Amygdala (tissue), 56 donors: Measurements from ENCODE around the gene FARSA.
A peak's percentile ranks its signal among the peaks of the same experiment; 100 is the strongest.
"Not testable (repeated sequence)": the region's sequence is repeated elsewhere in the genome, so short reads cannot be mapped to it uniquely, and the experiment has no call there.

Experiments used
- DNase-seq, 56 donors: peaks; one replicate each; lab custom pipeline; 2025; lab: John Stamatoyannopoulos, UW

The FARSA gene

DNA sequence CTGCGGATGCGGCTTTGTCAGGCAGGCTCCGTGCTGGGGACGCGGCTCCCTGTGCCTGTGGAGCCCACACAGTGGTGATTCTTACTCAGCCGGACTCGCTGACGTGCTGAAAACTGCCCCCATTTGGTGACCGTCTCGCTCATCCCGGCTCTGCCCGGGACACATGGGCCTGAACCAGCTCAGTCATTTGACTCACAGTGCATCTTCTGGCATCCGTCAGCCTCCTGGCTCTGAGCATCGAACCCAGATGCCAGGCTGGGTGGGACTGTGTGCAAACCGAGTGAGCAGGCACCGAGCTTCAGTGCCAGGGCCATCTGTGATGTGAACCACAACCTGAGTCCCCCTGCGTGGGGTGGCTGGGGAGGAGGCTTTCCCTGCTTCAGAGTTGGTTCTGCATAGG, 37.1 kb downstream of the FARSA start:
- DNase-seq = no peak

GRCh38 chr19:12893582-12893981, 39.9 kb downstream of the FARSA start:
- no peak for DNase-seq

DNA sequence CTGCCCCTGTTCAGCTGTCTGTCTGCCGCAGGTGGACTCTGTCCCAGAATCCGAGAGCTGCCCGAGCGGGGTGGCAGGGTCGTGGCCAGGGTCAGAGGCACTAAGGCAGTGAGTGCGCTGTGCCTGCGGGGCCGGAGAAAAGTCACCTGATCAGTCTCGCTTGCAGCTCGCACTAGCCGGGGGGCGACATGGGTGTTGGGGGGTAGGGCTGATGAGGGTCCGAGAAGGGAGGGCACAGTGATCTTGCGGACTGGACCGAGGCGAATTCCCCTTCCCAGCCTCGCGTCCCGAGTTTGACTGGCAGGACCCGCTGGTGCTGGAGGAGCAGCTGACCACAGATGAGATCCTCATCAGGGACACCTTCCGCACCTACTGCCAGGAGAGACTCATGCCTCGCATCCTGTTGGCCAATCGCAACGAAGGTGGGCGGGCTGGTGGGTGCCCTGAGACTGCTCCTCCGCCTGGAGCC, 41.9 kb downstream of the FARSA start:
- DNase-seq = no peak

- DNase-seq = peak; percentile 58 to 100 (median 98)
These were observed 42.5 kb downstream of the FARSA start, which contains the start of gene GCDH for GRCh38 chr19:12890787-12891552. GCDH (plus strand) TSS chr19:12891160; CDS start chr19:12891305, 145 bp downstream.

DNA sequence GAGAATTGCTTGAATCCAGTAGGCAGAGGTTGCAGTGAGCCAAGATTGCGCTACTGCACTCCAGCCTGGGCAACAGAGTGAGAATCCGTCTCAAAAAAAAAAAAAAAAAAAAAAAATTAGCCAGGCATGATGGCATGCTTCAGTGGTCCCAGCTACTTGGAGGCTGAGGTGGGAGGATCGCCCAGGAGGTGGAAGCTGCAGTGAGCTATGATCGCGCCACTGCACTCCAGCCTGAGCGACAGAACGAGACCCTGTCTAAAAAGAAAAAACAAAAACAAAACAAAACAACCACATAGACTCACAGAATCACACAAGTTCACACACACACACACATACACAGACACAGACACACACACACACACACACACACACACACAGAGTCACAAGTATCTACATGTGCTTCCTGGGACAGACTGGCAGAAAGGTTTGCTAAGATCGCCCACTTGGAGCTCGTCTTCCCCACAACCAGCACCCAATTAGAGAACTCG, 43.2 kb downstream of the FARSA start:
- DNase-seq = not testable (repeated sequence)

DNA sequence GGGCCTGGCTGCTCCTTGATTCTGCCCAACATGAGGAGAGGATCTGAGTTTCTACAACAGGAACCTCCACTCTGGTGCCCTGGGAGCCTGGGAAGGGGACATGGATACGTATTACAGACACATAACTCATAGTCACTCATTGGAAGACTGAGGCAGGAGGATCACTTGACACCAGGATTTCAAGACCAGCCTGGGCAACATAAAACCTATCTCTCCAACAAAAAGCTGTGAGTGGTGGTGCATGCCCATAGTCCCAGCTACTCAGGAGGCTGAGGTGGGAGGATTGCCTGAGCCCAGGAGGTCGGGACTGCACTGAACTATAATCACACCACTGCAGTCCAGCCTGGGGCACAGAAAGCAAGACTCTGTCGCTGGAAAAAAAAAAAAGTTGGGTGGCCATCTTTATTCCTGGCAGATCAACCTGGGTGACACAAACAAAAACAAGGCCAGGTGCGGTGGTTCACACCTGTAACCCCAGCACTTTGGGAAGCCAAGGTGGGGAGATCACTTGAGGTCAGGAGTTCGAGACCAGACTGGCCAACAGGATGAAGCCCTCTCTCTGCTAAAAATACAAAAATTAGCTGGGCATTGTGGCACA, 45.4 kb downstream of the FARSA start:
- no peak for DNase-seq

- no peak for DNase-seq
These were observed 46.4 kb downstream of the FARSA start, which contains the start of gene KLF1 for GRCh38 chr19:12886969-12887747. KLF1 (minus strand) TSS chr19:12887201; CDS start chr19:12887140, 61 bp downstream.

GRCh38 chr19:12886651-12886968, 46.9 kb downstream of the FARSA start:
- no peak for DNase-seq

DNA sequence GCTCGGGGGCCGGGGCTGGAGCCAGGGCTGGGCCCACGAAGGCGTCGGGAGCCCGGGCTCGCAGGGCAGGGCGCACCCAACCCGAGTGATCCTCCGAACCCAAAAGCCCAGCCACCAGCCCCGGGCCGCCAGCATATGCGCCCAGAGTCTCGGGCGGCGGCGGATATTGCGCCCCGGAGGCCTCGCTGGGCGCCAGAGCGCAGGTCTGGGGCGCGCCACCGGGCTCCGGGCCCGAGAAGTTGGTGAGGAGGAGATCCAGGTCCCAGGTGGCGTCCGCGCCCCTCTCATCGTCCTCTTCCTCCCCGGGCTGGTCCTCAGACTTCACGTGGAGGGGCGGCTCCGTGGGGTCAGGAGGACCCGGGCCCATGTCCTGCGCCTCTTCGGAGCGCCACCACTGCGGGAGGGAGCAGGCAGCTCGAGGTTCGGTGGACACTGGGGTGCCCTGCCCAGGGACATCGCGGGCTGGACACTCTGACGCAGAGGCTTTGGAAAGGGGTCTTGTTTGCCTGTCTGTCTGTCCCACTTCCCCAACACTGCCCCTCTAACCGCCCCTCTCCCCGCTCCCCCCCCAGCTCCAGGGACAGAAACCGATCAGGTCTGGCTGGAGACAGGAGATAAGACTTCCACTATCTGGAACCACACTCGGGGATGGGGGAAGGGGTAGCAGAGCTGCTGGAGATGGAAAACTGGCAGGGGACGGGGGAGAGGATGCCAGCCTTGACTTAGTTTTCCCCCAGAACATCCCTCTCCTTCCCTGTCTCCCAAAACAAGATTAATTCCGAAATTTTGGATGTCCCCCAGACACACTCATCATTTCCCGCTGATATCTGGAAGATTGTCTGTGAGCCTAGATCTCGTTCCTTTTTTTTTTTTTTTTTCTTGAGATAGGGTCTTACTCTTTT, 47.5 kb downstream of the FARSA start:
- DNase-seq = no peak

DNA sequence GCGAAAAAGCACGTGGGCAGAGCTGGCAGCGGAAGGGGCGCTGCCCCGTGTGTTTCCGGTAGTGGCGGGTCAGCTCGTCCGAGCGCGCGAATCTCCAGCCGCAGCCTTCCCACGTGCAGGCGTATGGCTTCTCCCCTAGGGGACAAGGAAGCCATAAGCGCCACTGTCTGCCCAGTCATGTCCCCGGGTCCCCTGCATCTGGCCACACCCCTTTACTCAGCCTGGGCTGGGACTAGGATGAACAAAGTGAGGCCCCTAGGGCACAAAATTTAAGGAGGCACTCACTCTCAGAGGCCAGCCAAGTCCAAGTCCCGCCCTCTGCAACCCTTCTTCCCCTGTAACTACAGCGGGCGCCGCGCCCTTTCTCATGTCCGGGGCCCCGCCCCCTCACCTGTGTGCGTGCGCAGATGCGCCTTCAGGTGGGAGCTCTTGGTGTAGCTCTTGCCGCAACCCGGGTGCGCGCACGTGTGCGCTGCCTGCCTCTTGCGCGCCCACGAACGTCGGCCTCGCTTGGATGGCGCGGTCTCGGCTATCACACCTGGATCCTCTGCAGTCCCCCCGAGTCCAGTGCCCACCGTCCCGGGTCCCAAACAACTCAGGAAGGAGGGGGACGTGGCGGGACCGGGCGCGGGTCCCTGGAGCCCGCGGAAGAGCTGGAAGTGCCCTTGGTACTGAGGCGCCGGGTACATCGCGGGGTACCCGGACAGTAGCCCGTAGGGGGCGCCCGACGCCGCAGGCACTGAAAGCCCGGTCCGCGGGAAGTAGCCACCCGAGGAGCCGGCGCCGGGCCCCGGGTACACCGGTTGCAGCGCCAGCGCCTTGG, 48.4 kb downstream of the FARSA start:
- DNase-seq = peak in 32 of 56 donors; percentile 1 to 81 (median 36)

DNA sequence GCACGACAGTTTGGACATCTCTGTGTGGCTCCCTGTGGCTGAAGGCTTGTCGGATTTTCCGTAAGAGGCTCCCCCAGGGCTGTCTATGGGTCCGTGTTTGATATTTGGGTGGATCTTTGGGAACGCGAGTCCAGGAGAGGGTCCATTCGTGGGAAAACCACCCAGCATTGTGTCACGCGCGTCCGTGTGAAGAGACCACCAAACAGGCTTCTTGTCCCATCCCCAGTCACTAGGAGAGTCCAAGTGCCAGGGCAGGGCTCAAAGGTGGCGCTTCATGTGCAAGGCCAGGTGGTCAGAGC, 48.9 kb downstream of the FARSA start:
- no peak for DNase-seq

GRCh38 chr19:12884202-12884601, 49.3 kb downstream of the FARSA start:
- DNase-seq = no peak

DNA sequence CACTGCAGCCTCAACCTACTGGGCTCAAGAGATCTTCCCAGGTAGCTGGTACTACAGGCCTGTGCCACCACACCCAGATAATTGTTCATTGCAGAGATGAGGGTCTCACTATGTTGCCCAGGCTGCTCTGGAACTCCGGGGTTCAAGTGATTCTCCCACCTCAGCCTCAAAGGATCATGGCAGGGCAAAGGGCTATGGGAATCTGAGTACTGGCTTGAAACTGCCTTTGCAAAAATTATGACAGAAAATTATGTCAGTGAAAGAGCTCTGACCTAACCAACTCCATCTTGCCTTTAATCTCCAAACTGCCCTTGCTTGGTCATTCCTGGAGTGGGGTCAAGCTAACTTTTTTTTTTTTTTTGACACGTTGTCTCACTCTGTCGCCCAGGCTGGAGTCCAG, 50.9 kb downstream of the FARSA start:
- DNase-seq = no peak

- peak; percentile 13 to 95 (median 77) for DNase-seq
These were observed 52.2 kb downstream of the FARSA start, which contains the start of gene DNASE2 for GRCh38 chr19:12881172-12881808. DNASE2 (minus strand) TSS chr19:12881449; CDS start chr19:12881375, 74 bp downstream.

- peak in 19 of 56 donors; percentile 9 to 52 (median 31) for DNase-seq
These were observed 52.9 kb downstream of the FARSA start for GRCh38 chr19:12880551-12881171.

- DNase-seq = no peak
These were observed 58.4 kb downstream of the FARSA start for GRCh38 chr19:12875086-12875485.

DNA sequence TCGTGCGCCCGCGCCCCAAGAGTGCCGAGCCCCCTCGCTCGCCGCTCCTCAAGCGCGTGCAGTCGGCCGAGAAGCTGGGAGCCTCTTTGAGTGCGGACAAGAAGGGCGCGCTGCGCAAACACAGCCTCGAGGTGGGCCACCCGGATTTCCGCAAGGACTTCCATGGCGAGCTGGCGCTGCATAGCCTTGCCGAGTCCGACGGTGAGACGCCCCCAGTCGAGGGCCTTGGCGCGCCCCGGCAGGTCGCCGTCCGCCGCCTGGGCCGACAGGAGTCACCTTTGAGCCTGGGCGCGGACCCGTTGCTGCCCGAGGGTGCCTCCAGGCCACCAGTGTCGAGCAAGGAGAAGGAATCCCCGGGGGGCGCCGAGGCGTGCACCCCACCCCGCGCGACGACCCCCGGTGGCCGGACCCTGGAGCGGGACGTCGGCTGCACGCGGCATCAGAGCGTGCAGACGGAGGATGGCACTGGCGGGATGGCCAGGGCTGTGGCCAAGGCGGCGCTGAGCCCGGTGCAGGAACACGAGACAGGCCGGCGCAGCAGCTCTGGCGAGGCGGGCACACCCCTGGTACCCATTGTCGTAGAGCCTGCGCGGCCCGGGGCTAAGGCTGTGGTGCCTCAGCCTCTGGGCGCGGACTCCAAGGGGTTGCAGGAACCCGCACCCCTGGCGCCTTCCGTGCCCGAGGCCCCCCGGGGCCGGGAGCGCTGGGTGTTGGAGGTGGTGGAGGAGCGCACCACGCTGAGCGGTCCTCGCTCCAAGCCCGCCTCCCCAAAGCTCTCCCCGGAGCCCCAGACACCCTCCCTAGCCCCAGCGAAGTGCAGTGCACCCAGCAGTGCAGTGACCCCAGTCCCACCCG, 59.4 kb downstream of the FARSA start:
- DNase-seq = no peak
